RWPE2 (cell line): ENCODE data around the gene CD300LG.
"Not testable (repeated sequence)": the region's sequence is repeated elsewhere in the genome, so short reads cannot be mapped to it uniquely, and the experiment has no call there.

Source experiments
- ATAC-seq: fragments of 200-7000 bp; cut with Tn5 transposase; 3 replicates; pipeline ENCODE4 v1.9.1; 2021; ENCODE audit warnings: low read depth
- DNase-seq: peaks from one replicate; pipeline ENCODE4 v3.0.0-alpha.2; 2020; ENCODE audit warnings: low spot score
- H3K27ac ChIP-seq: fragments of 450-650 bp; 2 replicates; pipeline ENCODE4 v1.5.1; 2017; ENCODE audit warnings: mild to moderate bottlenecking; ENCODE audit not compliant: poor library complexity, severe bottlenecking
- H3K27me3 ChIP-seq: fragments of 250-450 bp; sonication (Bioruptor Pico); 2 replicates; pipeline ENCODE4 v1.5.1; 2021; ENCODE audit warnings: mild to moderate bottlenecking, moderate library complexity; ENCODE audit not compliant: insufficient read depth, poor library complexity, severe bottlenecking
- H3K36me3 ChIP-seq: fragments of 250-450 bp; sonication (Bioruptor Pico); 2 replicates; pipeline ENCODE4 v1.5.1; 2020; ENCODE audit warnings: low read depth, mild to moderate bottlenecking, moderate library complexity
- H3K4me1 ChIP-seq: fragments of 250-450 bp; sonication (Bioruptor Pico); 2 replicates; pipeline ENCODE4 v1.5.1; 2021; ENCODE audit warnings: mild to moderate bottlenecking, moderate library complexity; ENCODE audit not compliant: insufficient read depth, poor library complexity, severe bottlenecking
- H3K4me3 ChIP-seq: fragments of 250-450 bp; sonication (Bioruptor Pico); 2 replicates; pipeline ENCODE4 v1.5.1; 2021; ENCODE audit warnings: mild to moderate bottlenecking, moderate library complexity; ENCODE audit not compliant: severe bottlenecking
- H3K9me3 ChIP-seq: fragments of 250-450 bp; sonication (Bioruptor Pico); 2 replicates; pipeline ENCODE4 v1.5.1; 2021; ENCODE audit warnings: mild to moderate bottlenecking, moderate library complexity; ENCODE audit not compliant: severe bottlenecking
- CTCF ChIP-seq: fragments of 450-650 bp; IDR thresholded peaks from one replicate; pipeline ENCODE4 v1.5.1; 2017; ENCODE audit warnings: mild to moderate bottlenecking, moderate library complexity; ENCODE audit not compliant: poor library complexity, severe bottlenecking

The CD300LG gene

GRCh38 chr17:43846963-43847371, at the start of gene CD300LG:
CD300LG (plus strand) TSS chr17:43847176; CDS start chr17:43847217, 41 bp downstream.
- H3K36me3 ChIP-seq: no peaks in the 10 kb centered on the region
- H3K4me1 ChIP-seq: no peaks in the 10 kb centered on the region
- no peaks in the 10 kb centered on the region for H3K27me3 ChIP-seq
- H3K9me3 ChIP-seq: no peaks in the 10 kb centered on the region
- TF ChIP-seq CTCF: no peak
- H3K27ac ChIP-seq: no peak within 1 kb of the TSS
- no peak for DNase-seq
- ATAC-seq: no peak
- H3K4me3 ChIP-seq: no peak within 1 kb of the TSS

DNA sequence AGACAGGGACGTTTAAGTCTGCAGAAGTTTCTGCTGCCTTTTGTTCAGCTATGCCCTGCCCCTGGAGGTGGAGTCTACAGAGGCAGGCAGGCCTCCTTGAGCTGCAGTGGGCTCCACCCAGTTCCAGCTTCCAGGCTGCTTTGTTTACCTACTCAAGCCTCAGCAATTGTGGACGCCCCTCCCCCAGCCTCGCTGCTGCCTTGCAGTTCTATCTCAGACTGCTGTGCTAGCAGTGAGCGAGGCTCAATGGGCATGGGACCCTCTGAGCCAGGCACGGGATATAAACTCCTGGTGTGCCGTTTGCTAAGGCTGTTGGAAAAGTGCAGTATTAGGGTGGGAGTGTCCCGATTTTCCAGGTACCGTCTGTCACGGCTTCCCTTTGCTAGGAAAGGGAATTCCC, 49.0 kb upstream of the CD300LG start:
- not testable (repeated sequence) for H3K27ac ChIP-seq, H3K36me3 ChIP-seq, ATAC-seq, H3K27me3 ChIP-seq, DNase-seq, H3K4me1 ChIP-seq, H3K4me3 ChIP-seq, H3K9me3 ChIP-seq

GRCh38 chr17:43799047-43799446, 47.9 kb upstream of the CD300LG start:
- H3K4me3 ChIP-seq: no peak overlapping the region
- no peak for TF ChIP-seq CTCF
- no peaks in the 10 kb centered on the region for H3K36me3 ChIP-seq
- H3K4me1 ChIP-seq: no peaks in the 10 kb centered on the region
- DNase-seq (no peak), ATAC-seq (no peak)
- no peaks in the 10 kb centered on the region for H3K27me3 ChIP-seq
- no peaks in the 10 kb centered on the region for H3K9me3 ChIP-seq
- H3K27ac ChIP-seq: no peak overlapping the region

- no peak for TF ChIP-seq CTCF
- no peak overlapping the region for H3K4me3 ChIP-seq
- no peaks in the 10 kb centered on the region for H3K27me3 ChIP-seq
- ATAC-seq (no peak), DNase-seq (no peak)
- peaks cover 10% of the 10 kb centered on the region for H3K36me3 ChIP-seq
- H3K4me1 ChIP-seq: no peaks in the 10 kb centered on the region
- H3K9me3 ChIP-seq: no peaks in the 10 kb centered on the region
- no peak overlapping the region for H3K27ac ChIP-seq
These were observed 46.2 kb upstream of the CD300LG start for GRCh38 chr17:43800736-43801135.

DNA sequence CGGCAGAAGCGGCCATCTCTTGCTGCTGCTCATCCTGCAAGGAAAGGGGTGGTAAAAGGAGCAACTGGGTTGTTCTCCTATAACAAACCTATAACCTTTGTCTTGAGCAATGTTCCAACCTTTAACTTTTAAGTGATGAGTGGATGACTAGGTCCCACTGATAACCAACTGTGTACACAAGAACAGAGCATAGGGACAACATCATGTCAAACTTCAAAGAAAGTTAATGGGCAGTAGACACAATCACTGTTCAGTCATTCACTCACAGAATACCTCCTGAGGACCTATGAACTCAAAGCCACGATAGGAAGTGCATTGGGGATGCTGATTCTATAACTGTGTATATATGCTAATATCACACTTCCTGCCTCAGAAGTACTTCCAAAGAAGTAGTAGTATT, 45.1 kb upstream of the CD300LG start:
- DNase-seq (no peak), ATAC-seq (no peak)
- Histone ChIP-seq H3K36me3 (peaks cover 19% of the 10 kb centered on the region), H3K4me3 (no peak overlapping the region), H3K27ac (no peak overlapping the region), H3K4me1 (no peaks in the 10 kb centered on the region), H3K27me3 (no peaks in the 10 kb centered on the region), H3K9me3 (no peaks in the 10 kb centered on the region)
- no peak for TF ChIP-seq CTCF
